Measurements from ENCODE around the gene SRP9.

Gene SRP9

GRCh38 chr1:225824533-225824941 is 46.9 kb downstream of the SRP9 start:
- no peaks in the 10 kb centered on the region for H3K36me3 ChIP-seq (ENCODE audit: control insufficient read depth, low read length)
- no peaks in the 10 kb centered on the region for H3K4me1 ChIP-seq (ENCODE audit: control insufficient read depth, low read length)
- no peaks in the 10 kb centered on the region for H3K27me3 ChIP-seq (ENCODE audit: control insufficient read depth, low read length)
- H4K20me1 ChIP-seq (ENCODE audit: control insufficient read depth, insufficient read depth, low read depth, low read length): no peaks in the 10 kb centered on the region
- no peak overlapping the region for H3K27ac ChIP-seq (ENCODE audit: low read depth, low read length)
- no peak overlapping the region for H3K4me3 ChIP-seq (ENCODE audit: low read length)
- H3F3A ChIP-seq (ENCODE audit: control insufficient read depth, insufficient read depth): no peaks in the 10 kb centered on the region
- H3K79me2 ChIP-seq (ENCODE audit: control insufficient read depth, low read length): no peaks in the 10 kb centered on the region
- no peak overlapping the region for H3K4me2 ChIP-seq (ENCODE audit: low read length)
- H3K9me2 ChIP-seq (replicated peaks; ENCODE audit: control insufficient read depth, low read length): no peaks in the 10 kb centered on the region
- TF ChIP-seq CTCF (IDR thresholded peaks at IDR 0.05; ENCODE audit: low read depth, low read length, poor library complexity, severe bottlenecking) (no peak), EZH2phosphoT487 (IDR thresholded peaks at IDR 0.05; ENCODE audit: borderline replicate concordance, low read length) (no peak)
- no peaks in the 10 kb centered on the region for H3K9me3 ChIP-seq (ENCODE audit: control insufficient read depth, insufficient read depth, low read length)

- TF ChIP-seq EZH2phosphoT487 (IDR thresholded peaks at IDR 0.05; ENCODE audit: borderline replicate concordance, low read length) (no peak), CTCF (IDR thresholded peaks at IDR 0.05; ENCODE audit: low read depth, low read length, poor library complexity, severe bottlenecking) (no peak)
- Histone ChIP-seq H3K4me2 (ENCODE audit: low read length) (no peak overlapping the region), H3F3A (ENCODE audit: control insufficient read depth, insufficient read depth) (no peaks in the 10 kb centered on the region), H3K9me3 (ENCODE audit: control insufficient read depth, insufficient read depth, low read length) (no peaks in the 10 kb centered on the region), H3K4me1 (ENCODE audit: control insufficient read depth, low read length) (no peaks in the 10 kb centered on the region), H3K79me2 (ENCODE audit: control insufficient read depth, low read length) (no peaks in the 10 kb centered on the region), H3K27ac (ENCODE audit: low read depth, low read length) (no peak overlapping the region), H3K4me3 (ENCODE audit: low read length) (no peak overlapping the region), H3K9me2 (replicated peaks; ENCODE audit: control insufficient read depth, low read length) (no peaks in the 10 kb centered on the region), H3K36me3 (ENCODE audit: control insufficient read depth, low read length) (no peaks in the 10 kb centered on the region), H3K27me3 (ENCODE audit: control insufficient read depth, low read length) (no peaks in the 10 kb centered on the region), H4K20me1 (ENCODE audit: control insufficient read depth, insufficient read depth, low read depth, low read length) (no peaks in the 10 kb centered on the region)
These were observed 47.5 kb downstream of the SRP9 start for GRCh38 chr1:225825078-225825477.

GRCh38 chr1:225825607-225826007 is 48.0 kb downstream of the SRP9 start:
- Histone ChIP-seq H3K4me1 (ENCODE audit: control insufficient read depth, low read length) (no peaks in the 10 kb centered on the region), H3K36me3 (ENCODE audit: control insufficient read depth, low read length) (no peaks in the 10 kb centered on the region), H3K9me3 (ENCODE audit: control insufficient read depth, insufficient read depth, low read length) (no peaks in the 10 kb centered on the region), H3K79me2 (ENCODE audit: control insufficient read depth, low read length) (no peaks in the 10 kb centered on the region), H4K20me1 (ENCODE audit: control insufficient read depth, insufficient read depth, low read depth, low read length) (no peaks in the 10 kb centered on the region), H3K4me2 (ENCODE audit: low read length) (no peak overlapping the region), H3K27me3 (ENCODE audit: control insufficient read depth, low read length) (no peaks in the 10 kb centered on the region), H3K27ac (ENCODE audit: low read depth, low read length) (no peak overlapping the region), H3K9me2 (replicated peaks; ENCODE audit: control insufficient read depth, low read length) (no peaks in the 10 kb centered on the region), H3K4me3 (ENCODE audit: low read length) (no peak overlapping the region), H3F3A (ENCODE audit: control insufficient read depth, insufficient read depth) (no peaks in the 10 kb centered on the region)
- TF ChIP-seq EZH2phosphoT487 (IDR thresholded peaks at IDR 0.05; ENCODE audit: borderline replicate concordance, low read length) (no peak), CTCF (IDR thresholded peaks at IDR 0.05; ENCODE audit: low read depth, low read length, poor library complexity, severe bottlenecking) (no peak)

GRCh38 chr1:225827076-225827475 is 49.5 kb downstream of the SRP9 start:
- Histone ChIP-seq H4K20me1 (ENCODE audit: control insufficient read depth, insufficient read depth, low read depth, low read length) (no peaks in the 10 kb centered on the region), H3F3A (ENCODE audit: control insufficient read depth, insufficient read depth) (no peaks in the 10 kb centered on the region), H3K27ac (ENCODE audit: low read depth, low read length) (no peak overlapping the region), H3K79me2 (ENCODE audit: control insufficient read depth, low read length) (no peaks in the 10 kb centered on the region), H3K4me3 (ENCODE audit: low read length) (no peak overlapping the region), H3K27me3 (ENCODE audit: control insufficient read depth, low read length) (no peaks in the 10 kb centered on the region), H3K4me2 (ENCODE audit: low read length) (no peak overlapping the region), H3K4me1 (ENCODE audit: control insufficient read depth, low read length) (no peaks in the 10 kb centered on the region), H3K9me2 (replicated peaks; ENCODE audit: control insufficient read depth, low read length) (no peaks in the 10 kb centered on the region), H3K9me3 (ENCODE audit: control insufficient read depth, insufficient read depth, low read length) (no peaks in the 10 kb centered on the region), H3K36me3 (ENCODE audit: control insufficient read depth, low read length) (no peaks in the 10 kb centered on the region)
- no peak for TF ChIP-seq CTCF (IDR thresholded peaks at IDR 0.05; ENCODE audit: low read depth, low read length, poor library complexity, severe bottlenecking)
- no peak for TF ChIP-seq EZH2phosphoT487 (IDR thresholded peaks at IDR 0.05; ENCODE audit: borderline replicate concordance, low read length)
